Measurements from ENCODE around the gene PDLIM5.

DNA sequence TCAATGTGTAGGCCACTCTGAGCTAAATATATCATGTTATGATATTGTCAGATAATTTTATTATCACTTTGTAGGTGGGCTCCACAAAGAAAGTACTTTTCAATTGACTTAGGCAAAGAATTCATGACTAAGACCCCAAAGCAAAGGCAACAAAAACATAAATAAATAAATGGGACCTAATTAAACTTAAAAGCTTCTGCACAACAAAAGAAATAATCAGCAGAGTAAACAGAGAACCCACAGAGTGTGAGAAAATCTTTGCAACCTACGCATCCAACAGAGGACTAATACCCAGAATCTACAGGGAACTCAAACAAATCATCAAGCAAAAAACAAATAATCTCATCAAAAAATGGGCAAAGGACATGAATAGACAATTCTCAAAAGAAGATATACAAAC lies 15.2 kb upstream of the PDLIM5 start:
- TF ChIP-seq, protein P1, sequence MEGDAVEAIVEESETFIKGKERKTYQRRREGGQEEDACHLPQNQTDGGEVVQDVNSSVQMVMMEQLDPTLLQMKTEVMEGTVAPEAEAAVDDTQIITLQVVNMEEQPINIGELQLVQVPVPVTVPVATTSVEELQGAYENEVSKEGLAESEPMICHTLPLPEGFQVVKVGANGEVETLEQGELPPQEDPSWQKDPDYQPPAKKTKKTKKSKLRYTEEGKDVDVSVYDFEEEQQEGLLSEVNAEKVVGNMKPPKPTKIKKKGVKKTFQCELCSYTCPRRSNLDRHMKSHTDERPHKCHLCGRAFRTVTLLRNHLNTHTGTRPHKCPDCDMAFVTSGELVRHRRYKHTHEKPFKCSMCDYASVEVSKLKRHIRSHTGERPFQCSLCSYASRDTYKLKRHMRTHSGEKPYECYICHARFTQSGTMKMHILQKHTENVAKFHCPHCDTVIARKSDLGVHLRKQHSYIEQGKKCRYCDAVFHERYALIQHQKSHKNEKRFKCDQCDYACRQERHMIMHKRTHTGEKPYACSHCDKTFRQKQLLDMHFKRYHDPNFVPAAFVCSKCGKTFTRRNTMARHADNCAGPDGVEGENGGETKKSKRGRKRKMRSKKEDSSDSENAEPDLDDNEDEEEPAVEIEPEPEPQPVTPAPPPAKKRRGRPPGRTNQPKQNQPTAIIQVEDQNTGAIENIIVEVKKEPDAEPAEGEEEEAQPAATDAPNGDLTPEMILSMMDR (IDR thresholded peaks at IDR 0.05; ENCODE audit: low read depth, low read length, poor library complexity, severe bottlenecking): no peak
- TF ChIP-seq EZH2phosphoT487 (IDR thresholded peaks at IDR 0.05; ENCODE audit: borderline replicate concordance, low read length): no peak
